Central memory CD4-positive, alpha-beta T cell (primary cell): ENCODE data around the gene MAP2K6.
A peak's percentile ranks its signal among the peaks of the same experiment; 100 is the strongest.

Source experiments
- DNase-seq: peaks from one replicate; pipeline ENCODE4 v3.0.0; 2022
- total RNA-seq, 3 experiments: gene quantifications; one replicate each; lab custom pipeline; 2026; lab: John Stamatoyannopoulos, UW

MAP2K6 gene
- 0.60 to 41.5 (median 17.2) reads per million in 3 experiments for total RNA-seq

DNA sequence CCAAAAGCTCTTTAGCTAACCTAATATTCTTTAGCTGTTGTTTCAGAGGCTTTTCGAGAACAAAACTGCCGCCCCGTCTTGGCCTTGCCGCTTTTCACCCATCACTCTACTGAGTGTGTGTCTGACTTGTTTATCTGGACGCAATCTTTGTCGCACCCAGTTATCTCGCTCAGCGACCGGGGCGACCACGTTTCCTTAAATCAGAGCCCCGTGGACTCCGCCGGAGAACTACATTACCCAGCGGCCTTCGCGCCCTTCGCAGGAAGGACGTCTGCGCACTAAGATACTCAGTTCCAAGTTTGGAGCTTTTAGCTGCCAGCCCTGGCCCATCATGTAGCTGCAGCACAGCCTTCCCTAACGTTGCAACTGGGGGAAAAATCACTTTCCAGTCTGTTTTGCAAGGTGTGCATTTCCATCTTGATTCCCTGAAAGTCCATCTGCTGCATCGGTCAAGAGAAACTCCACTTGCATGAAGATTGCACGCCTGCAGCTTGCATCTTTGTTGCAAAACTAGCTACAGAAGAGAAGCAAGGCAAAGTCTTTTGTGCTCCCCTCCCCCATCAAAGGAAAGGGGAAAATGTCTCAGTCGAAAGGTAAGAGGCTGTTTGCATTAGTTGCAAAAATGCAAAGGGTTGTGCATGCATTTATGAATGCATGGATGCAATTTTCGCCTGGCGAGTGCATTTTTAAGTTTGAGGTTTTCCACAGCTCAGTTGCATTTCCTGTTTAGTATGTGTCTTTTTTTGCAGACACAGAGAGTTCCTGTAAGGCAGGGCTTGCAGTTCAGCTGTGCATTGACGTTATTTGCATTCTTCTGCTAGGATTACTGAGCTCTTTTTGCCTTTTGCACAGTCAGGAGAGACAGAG, at the start of gene MAP2K6:
MAP2K6 (plus strand) TSS at position 290 of the 867 bp plus-strand sequence; CDS start at position 578, 288 bp downstream.
- DNase-seq = peak; percentile 75

DNA sequence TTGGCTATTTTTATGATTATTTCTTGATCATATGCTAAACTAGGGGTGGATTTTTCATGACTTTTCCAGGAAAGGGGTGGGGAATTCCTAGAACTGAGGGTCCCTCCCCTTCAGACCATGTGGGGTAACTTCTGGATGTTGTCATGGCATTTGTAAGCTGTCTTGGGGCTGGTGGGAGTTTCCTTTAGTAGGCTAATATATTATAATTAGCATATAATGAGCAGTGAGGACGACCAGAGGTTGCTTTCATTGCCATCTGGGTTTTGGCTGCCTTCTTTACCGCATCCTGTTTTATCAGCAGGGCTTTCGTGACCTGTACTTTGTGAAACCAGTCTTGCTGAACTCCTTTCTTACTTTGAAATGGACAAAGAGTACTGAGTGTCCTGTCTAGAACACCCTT, 47.2 kb upstream of the MAP2K6 start:
- no peak for DNase-seq

DNA sequence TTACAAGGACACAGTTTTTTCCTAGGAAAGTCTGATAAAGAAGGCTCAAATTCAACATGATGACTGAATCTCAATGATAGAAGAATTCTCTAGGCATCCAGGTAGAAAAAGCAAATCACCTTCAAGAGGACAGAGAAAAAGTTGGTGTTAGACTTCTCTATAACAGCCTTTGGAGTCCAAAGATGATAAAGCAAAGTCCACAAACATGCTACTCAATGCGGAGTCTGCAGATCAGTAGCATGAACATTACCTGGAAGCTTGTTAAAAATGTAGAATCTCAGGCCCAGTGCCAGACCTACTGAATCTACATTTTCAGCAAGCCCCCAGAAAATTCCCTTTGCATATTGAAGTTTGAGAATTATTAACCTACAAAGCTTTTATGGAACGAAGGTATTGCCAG, 41.4 kb upstream of the MAP2K6 start:
- no peak for DNase-seq

- no peak for DNase-seq
These were observed 39.3 kb upstream of the MAP2K6 start for GRCh38 chr17:69375229-69375628.

DNA sequence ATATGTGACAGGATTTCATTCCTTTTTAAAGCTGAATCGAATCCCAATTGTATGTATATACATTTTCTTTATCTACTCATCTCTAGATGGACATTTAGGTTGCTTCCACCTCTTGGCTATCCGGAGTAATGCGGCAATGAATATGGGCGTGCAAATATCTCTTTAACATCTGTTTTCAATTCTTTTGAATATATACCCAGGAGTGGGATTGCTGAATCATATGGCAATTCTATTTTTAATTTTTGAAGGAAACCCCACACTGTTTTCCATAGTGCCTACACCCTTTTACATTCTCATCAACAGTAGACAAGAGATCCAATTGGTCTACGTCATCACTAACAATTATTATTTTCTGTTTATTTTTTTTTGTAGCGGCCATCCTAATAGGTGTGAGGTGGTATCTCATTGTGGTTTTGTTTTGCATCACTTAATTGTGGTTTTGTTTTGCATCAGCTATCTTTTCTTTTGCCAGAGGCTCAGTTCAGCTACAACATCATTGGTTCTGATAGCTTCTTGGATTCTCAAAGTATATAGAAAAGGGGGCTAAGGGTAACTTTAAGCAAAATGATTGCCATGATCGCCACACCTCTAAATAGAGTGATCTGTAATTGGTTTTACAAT, 25.6 kb upstream of the MAP2K6 start:
- DNase-seq = no peak

DNA sequence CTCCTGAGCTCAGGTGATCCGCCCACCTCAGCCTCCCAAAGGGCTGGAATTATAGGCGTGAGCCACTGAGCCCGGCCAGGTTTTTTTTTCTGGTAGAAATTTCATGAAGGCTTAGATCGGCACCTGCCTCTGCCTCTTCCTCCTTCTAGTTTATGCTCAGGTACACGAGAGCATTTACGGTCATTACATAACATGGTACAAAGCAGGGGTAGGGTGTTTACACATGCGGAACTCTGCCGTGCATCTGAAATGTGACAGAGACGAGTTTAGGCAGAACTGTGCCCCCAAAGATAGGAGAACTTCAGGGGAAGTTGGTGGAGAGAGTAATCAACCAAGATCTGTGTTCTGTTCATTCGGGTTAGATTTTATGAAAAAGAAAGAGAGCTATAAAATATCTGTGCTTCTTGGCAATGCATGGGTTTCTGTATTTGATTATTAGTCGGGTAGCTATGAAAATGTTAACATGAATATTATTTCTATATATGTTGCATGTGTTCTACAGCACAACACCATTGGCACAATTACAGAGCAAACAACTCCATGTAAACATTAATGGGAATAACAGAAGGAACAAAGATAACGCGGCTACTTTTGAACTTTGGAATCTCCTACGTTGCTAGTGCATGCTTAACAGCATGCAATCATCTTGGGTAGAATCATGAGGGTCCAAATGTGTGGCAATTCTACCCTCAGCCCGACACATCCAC, 23.5 kb upstream of the MAP2K6 start:
- no peak for DNase-seq

DNA sequence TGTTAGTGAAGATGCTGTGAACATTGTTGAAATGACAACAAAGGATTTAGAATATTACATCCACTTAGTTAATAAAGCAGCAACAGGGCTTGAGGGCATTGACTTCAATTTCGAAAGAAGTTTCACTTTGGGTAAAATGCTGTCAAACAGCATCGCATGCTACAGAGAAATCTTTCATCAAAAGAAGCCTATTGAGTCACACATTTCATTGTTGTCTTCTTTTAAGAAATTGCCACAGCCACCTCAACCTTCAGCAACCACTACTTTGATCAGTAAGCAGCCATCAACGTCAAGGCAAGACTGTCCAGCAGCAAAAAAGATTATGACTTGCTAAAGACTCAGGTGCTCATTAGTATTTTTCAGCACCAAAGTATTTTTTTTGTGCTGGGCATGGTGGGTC, 13.2 kb upstream of the MAP2K6 start:
- no peak for DNase-seq

DNA sequence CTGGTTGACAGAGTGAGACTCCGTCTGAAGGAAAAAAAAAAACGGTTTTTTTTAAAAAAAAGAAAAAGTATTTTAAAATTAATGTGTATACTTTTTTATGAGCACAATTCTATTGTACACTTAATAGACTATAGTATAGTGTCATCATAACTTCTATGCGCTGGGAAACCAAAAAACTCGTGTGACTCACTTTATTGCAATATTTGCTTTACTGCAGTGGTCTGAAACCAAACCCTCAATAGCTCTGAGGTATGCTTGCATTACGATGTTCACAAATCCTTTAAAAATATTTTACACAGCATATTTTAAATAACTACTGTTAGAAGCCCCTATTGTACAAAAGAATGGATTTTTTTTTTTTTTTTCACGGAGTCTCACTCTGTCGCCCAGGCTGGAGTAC, 12.4 kb upstream of the MAP2K6 start:
- no peak for DNase-seq

DNA sequence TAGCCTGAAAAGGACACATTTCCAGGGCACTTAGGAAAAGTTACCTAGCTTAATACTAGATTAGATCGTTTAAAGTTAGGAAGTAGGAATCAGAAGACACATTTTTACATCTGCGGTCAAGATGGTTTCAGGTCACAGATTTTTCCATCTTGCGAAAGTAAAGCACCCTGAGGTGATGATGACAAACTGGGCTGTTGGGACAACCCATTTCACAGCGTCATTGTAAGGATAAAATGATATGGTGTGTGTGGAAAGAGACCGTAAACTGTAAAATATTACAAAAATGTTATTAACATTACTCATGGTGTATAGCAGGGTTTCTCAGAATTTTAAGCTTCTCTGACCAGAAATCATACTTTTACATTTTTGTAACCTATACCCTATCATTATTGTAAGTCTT, 10.1 kb upstream of the MAP2K6 start:
- DNase-seq = no peak

DNA sequence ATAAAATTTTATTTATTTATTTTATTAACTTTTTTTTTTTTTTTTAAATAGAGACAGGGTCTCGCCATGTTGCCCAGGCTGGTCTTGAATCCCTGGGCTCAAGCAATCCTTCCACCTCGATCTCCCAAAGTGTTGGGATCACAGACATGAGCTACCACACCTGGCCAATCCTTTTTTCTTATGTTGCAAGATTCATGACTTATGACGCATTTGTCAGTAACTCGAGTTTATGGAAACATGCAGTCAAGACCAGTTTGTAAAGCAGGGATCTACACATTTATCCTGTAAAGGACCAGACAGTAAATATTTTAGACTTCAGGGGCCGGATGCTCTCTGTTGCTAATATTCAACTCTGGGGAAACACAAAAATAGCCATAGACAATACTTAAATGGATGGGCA, 9.4 kb upstream of the MAP2K6 start:
- DNase-seq = no peak

DNA sequence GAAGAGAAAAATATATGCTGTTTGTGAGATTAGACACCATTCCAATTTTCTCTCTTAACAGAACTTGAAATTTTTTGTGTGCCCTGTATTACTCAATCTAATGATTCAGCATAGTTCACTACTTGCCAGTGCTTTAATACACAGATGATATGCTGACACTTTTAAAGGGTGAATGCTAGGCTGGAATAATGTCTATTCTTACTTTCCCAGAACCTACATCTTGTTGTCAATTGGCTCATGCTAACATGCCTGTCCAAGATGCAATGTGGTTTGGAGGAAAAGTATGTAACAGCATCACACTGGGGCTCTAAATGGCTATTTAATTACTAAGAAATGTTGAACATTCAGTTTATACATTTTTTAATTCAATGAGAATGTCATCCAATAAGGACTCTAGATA, 7.6 kb upstream of the MAP2K6 start:
- no peak for DNase-seq

DNA sequence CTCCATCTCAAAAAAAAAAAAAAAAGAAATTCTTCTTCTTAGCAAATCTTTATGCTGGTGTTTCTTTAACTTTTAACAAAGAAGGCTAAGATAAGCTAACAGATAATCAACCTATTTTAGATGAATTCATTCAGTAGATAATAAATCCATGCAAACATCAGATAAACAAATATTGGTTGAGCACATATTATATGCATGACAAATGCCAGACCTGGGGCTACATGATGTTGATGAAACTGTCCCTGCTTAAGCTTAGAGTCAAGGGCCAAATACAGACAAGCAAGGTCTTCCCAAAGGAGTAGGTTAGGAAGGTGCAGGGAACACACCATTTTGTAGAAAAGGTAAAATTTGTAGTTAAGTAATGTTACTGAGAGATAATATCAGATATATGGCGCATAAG, 6.7 kb upstream of the MAP2K6 start:
- DNase-seq = no peak

- no peak for DNase-seq
These were observed 3.8 kb upstream of the MAP2K6 start for GRCh38 chr17:69410671-69411070.

GRCh38 chr17:69411766-69412165, 2.7 kb upstream of the MAP2K6 start:
- no peak for DNase-seq

GRCh38 chr17:69412251-69412671, 2.2 kb upstream of the MAP2K6 start:
- no peak for DNase-seq

GRCh38 chr17:69415431-69415830, 934 bp downstream of the MAP2K6 start:
- no peak for DNase-seq

DNA sequence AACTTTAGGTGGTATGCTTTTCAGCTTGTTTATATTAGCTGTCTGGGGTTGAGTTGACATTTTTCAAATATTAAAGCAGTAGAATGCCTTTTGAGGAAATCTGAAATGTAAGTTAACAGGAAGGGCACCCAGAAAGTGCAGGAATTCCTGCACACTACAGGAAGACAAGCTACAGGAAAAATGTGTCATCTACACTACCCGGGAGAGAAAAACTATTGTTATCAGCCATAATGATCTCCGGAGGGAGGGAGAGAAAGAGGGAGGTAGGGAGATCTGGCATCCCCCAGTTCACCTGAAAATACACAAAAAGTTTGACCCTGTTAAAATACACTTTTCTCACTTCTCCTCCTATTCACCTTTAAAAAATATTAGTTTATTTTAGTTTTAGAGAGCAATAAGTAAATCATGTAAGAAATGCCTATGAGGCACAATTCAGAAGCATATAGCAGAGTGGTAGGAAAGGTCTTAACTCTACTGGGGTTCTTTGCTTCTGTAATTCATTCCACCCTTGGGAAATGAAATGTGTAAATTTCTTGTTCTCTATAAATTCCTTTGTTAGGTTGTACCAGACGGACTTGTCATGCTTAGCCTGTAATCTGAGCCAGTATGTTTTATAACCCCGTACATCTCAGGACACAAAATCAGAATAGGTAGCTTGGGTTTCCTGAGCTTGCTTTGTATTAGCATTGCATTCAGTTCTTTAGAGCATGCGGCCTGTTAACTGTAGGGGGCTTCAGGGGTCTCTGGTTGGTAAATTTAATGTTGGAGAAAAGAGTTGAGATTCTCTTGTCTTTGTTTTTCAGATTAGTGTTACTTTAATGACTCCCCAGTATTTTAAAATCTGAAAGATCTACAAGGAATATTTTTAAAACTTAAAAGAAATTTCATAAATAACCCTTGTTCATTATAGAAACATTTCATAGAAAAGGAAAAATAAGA, 3.3 kb downstream of the MAP2K6 start:
- DNase-seq = no peak

GRCh38 chr17:69418535-69418934, 4.0 kb downstream of the MAP2K6 start:
- no peak for DNase-seq

DNA sequence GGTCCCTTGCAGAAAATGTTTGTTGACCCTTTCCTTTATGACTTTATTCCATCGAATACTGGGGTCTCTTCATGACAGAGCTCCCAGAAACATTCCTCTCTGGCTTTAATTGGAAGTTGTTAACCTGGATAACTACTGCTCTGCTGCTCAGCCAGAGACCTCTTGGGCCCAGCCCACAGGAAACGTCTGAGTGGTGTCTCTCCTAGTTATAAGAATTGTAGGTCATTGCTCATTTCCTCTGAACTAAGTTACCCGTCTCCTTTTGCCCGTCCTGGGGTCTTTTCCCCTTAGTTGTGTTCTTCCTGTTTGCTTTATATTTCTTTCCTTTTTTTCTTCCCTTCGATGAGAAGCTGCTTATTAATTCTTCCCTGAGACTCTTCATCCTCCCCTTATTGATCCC, 9.0 kb downstream of the MAP2K6 start:
- no peak for DNase-seq

- no peak for DNase-seq
These were observed 10.0 kb downstream of the MAP2K6 start for GRCh38 chr17:69424287-69425041.

DNA sequence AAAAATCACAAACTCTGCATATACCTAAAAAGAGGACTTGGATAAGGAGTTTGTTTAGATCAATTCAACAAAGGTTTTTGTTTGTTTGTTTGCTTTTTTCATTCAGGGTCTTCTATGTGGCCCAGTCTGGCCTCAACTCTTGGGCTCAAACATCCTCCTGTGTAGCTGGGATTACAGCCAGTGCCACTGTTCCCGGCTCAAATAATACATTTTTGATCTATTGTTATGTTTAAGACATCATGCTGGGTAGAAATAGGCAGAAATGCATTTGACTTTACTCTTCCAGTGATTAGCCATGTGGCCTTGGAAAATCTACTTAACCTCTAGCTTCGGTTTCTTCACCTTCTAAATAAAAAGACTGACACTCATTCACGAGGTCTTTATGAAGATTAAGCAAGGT, 11.5 kb downstream of the MAP2K6 start:
- DNase-seq = no peak
